OCI-LY3 (cell line): ENCODE measurements around the gene ECM2.

Source experiments
- EZH2phosphoT487 ChIP-seq: fragments of 200-600 bp; shearing (Covaris generic); IDR thresholded peaks from 2 replicates; pipeline ENCODE4 v1.6.1; 2018; ENCODE audit warnings: antibody characterized with exemption, mixed run types, low read depth
- TF ChIP-seq, protein P1 (sequence below): fragments of 200-600, 300-600 bp; sonication (generic); IDR thresholded peaks from 2 replicates; pipeline ENCODE4 v1.5.1; 2014; ENCODE audit warnings: antibody characterized with exemption, low read length, low read depth

DNA sequence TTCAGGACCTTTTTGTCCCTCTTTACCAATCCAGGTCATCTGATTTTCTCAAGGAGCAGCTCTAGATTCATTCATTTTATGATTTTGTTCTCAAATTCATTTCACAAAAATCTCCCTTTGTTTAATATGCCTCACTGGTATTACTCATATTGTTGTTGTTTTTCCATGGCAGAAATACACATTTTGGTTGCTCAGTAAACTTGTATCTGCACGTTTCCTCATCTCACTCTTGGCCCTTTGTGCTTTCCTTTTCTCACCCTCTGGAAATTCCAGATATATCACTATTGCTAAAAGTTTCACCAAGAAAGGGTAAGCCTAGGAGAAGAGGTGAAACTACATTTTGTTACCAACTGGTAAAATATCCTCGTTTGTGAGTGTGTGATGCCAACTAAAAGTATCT is 68.3 kb downstream of the ECM2 start:
- TF ChIP-seq, protein P1, sequence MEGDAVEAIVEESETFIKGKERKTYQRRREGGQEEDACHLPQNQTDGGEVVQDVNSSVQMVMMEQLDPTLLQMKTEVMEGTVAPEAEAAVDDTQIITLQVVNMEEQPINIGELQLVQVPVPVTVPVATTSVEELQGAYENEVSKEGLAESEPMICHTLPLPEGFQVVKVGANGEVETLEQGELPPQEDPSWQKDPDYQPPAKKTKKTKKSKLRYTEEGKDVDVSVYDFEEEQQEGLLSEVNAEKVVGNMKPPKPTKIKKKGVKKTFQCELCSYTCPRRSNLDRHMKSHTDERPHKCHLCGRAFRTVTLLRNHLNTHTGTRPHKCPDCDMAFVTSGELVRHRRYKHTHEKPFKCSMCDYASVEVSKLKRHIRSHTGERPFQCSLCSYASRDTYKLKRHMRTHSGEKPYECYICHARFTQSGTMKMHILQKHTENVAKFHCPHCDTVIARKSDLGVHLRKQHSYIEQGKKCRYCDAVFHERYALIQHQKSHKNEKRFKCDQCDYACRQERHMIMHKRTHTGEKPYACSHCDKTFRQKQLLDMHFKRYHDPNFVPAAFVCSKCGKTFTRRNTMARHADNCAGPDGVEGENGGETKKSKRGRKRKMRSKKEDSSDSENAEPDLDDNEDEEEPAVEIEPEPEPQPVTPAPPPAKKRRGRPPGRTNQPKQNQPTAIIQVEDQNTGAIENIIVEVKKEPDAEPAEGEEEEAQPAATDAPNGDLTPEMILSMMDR = no peak
- no peak for TF ChIP-seq EZH2phosphoT487
